Measurements from ENCODE around the gene CHIT1.
"Not testable (repeated sequence)": the region's sequence is repeated elsewhere in the genome, so short reads cannot be mapped to it uniquely, and the experiment has no call there.

CHIT1 gene

DNA sequence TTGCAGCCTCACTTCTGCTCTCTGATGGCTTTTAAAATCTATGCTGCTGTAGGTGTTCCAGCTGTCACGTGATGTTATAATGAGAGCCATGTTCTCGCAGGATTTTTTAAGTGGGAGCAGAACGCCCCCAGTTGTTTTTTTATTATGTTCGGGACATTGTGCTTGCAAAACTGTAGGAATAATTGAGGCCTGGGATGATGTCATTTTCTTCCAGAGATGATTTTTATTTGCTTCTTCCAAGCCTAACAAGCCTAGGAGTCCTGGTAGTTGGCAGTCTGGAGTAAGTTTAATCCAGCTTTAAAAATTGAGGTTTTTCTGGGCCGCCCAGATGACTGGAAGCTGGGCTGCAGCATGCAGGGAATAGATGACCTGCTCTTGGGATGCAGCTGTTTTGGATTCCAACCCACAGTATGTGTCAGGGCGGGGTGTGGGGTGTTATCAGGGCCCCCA, 34.6 kb upstream of the CHIT1 start:
- DNase-seq, result no peak

DNA sequence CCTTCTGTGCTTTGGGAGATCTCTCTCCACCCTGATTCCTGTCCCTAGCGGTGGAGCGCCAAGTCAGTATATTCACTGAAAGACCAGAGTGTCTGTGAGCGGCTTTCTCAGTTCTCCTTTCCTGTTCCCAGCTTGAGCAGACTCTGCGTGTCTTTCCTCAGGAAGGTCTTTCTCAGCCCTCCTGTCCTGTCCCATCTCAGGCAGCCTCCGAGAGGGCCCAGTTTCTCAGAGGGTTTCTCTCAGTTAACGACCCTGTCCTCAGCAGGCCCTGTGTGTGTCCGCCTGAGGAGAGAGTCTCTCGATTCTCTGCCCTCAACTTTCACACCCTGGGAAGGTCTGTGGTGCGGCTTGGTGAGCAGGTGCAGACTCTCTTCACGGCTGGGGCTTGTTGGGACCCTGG, 34.0 kb upstream of the CHIT1 start:
- DNase-seq, result no peak

DNA sequence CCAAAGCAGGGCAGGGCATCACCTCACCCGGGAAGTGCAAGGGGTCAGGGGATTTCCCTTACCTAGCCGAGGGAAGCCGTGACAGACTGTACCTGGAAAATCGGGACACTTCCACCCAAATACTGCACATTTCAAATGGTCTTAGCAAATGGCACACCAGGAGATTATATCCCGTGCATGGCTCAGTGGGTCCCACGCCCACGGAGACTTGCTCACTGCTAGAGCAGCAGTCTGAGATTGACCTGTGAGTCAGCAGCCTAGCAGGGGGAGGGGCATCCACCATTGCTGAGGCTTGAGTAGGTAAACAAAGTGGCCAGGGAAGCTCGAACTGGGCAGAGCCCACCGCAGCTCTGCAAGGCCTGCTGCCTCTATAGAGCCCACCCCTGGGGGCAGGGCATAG, 27.2 kb upstream of the CHIT1 start:
- DNase-seq, result not testable (repeated sequence)

DNA sequence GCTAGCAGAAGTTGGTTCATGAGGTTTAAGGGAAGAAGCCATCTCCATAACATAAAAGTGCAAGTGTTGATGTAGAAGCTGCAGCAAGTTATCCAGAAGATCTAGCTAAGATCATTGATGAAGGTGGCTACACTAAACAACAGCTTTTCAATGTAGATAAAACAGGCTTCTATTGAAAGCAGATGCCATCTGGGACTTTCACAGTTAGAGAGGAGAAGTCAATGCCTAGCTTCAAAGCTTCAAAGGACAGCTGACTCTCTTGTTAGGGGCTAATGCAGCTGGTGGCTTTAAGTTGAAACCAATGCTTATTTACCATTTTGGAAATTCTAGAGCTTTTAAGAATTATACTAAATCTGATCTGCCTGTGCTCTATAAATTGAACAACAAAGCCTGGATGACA, 25.3 kb upstream of the CHIT1 start:
- DNase-seq, result not testable (repeated sequence)

DNA sequence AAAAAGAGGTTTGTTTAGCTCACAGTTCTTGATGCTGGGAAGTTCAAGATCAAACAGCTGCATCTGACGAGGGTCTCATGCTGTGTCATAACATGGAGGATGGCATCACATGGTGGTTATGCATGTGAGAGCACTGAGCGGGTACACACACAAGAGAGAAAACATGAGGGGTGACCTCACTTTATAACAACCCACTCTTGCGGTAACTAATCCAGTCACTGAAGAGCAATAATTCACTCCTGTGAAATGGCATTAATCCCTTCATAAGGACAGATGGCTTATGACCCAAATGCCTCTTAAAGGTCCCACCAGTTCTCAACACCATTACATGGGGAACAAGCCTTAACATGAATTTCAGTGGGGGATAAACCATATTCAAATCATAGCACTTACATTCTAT, 23.2 kb upstream of the CHIT1 start:
- peak; percentile 82 for DNase-seq

DNA sequence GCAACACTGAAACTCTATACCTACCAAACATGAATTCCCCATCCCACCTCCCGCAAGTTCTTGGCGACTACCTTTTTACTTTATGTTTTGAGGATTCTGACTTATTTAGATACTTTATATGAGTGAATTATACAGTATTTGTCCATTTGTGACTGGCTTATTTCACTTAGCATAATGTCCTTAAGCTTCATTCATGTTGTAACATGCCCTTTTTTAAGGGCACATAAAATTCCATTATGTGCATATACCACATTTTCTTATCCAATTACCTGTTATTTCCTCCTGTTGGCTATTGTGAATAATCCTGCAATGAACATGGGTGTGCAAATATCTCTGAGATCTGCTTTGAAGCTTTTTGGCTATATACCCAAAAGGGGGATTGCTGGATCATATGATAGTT, 22.0 kb upstream of the CHIT1 start:
- no peak for DNase-seq

DNA sequence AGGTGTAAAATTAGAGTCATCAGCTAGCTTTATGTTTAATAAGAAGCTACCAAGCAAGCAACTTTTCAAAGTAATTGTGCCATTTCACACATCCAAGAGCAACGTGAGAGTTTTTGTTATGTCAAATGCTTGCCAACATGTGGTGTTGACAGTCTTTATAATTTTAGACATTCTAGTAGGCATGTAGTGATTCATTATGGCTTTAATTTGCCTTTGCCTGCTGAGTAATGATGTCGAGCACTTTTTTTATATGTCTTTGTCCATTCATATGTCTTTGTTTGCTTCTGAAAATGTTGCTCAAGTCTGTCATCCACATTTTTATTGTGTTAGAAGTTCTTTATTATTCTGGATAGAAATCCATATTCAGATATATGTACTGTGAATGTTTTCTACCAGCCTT, 21.4 kb upstream of the CHIT1 start:
- DNase-seq, result no peak

DNA sequence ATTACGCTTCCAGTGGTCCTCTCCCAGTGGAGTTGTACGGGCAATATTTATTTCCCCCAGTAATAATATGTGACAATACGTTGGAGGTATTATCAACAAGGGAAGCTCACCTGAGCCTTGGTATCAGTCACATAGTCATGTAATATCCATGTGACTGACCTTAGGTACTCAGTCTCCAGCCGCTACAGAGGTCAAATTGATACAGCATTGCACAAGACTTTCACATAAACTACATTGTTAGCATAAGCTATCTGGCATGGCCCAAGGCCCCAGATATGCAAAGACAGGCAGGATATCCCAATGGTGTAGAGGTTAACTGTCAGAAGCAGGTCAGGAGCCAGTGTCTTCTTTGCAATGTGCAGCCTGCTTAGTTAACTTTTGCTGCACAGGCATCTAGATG, 15.3 kb upstream of the CHIT1 start:
- no peak for DNase-seq

DNA sequence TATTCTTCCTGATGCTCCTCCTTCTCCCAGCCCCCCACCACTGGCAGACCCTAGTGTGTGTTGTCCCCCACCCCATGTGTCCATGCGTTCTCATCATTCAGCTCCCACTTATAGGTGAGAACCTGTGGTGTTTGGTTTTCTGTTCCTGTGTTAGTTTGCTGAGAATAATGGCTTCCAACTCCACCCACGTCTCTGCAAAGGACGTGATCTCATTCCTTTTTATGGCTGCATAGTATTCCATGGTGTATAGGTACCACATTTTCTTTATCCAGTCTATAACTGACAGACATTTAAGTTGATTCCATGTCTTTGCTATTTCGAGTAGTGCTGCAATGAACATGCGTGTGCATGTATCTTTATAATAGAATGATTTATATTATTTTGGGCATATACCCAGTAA, 12.2 kb upstream of the CHIT1 start:
- DNase-seq, result not testable (repeated sequence)

DNA sequence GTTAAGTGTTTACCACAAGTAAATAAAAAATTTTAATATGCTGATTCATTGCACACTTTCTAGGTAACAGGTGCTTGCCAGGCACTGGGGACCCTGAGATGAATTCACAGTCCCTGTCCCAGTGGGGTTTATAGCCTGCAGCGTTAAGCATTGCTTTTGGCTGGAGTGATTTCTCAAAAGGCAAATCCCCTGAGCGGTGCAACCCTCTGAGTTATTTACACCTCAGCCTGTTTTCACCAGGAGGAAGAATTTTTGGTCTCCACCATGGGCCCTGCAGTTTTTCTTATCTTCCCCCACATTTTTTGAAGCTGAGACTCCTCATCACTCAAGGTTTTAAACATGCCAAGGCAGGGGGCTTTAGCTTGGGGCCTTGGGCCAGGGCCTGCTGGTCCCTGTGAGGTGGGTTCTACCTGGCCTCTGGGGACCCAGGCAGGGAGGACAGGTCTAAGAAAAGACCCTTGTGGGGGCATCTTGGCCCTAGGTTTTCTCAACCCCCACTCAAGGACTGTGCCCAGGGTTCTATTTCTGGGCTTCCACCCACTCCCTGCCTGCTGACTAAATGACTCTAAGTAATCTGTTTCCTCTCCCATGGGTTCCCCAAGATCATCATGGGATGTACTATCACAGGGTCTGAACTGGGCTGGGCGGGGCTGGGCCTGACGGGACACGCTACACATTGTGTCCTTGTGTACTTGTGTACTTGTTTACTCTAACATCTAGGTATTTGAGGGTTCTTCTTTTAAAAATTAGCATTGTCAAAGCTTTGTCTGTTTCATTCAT, 10.2 kb upstream of the CHIT1 start:
- no peak for DNase-seq

DNA sequence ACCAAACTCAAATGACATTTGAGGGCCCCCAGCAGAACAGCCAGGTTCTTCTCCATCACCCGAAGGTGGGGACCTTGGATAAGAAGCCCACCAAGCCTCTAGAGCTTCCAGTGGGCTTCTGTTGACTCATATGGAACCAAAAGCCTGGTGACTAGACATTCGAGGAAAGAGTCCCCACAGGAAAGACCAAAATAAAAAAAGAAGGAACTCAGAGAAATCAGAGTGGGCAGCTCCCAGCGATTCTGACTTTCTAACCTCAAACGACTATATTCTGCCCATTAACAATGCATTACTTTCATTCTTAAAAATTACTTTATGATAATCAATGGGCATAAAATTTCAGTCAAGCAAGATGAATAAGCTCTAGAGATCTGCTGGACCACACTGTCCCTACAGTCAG, 9.6 kb upstream of the CHIT1 start:
- DNase-seq, result no peak

DNA sequence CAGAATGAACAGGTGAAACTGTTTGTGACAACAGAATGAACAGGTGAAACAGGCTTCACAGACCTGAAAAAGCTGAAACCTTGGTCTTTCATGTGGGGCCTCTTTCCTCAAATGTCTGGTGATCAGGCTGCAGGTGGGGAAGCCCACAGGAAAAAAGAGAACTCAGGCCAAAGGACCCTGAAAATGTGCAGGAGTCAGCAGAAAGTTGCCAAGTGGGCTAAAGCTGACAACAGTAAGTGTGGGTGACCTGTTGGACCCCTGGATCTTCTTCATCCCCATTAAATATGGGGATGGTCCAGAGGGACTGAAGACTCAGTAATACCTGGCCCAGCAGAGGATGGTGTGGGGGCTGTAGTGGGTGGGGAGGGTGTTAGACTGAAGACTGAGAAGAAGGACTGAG, 9.1 kb upstream of the CHIT1 start:
- DNase-seq, result no peak

DNA sequence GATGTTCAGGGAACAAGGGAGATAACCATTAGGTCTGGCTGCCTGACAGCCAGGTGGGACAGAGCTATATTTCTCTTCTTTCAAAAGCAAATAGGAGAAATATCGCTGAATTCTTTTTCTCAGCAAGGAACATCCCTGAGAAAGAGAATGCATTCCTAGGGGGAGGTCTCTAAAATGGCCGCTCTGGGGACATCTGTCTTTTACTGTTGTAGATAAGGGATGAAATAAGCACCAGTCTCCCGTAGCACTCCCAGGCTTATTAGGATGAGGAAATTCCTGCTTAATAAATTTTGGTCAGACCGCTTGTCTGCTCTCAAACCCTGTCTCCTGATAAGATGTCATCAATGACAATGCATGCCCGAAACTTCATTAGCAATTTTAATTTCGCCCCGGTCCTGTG, 5.4 kb upstream of the CHIT1 start:
- not testable (repeated sequence) for DNase-seq

DNA sequence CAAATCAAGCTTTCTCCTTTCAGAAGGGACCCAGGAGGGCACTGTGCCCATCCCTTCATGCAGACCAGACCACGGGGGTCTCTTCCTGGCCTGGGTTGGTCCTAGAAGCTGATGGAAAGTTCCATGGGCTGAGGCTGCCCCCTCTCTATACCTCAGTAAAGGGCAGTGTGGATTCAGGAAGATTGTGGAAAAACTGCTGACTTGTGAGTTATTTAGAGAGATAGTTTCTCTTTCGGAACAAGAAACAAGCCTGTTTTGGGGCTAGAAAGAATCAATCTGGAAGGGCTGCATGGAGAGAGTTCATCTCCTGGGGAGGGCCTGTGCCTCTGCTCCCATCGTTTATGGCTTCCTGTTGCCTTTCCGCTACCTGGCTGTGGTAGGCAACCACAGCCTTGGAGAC, 803 bp downstream of the CHIT1 start:
- no peak for DNase-seq

DNA sequence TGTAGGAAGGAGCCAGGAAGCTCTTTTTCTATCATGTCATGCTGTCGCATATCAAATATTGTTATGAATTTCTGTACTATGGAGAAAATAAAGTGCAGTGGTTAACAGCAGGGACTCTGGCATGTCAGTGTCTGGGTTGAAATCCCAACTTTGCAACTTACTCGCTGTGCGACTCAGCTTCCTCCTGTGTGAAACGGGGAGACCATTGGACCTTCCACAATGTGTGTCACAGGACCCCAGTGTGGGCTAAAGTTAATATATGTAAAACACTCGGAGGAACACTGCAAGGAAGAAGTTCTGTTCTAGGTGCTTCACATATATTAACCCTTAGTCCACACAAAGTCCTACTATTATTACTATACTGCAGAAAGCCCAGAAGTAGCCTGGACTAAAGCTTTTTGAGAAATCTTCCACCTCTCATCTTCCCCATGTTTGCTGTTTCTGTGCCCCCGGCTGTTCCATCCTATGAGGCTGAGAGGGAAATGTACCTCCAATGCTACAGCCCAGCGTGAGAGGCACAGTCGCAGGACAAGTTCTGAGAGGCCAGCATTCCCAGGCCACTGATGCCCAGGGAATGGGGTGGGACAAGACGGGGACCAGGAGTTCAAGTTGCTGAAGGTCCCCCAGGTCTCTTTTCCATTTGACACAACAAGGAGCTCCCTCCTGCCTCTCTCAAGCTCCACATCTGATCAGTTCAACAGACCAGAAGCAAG, 1.9 kb downstream of the CHIT1 start:
- DNase-seq, result no peak

DNA sequence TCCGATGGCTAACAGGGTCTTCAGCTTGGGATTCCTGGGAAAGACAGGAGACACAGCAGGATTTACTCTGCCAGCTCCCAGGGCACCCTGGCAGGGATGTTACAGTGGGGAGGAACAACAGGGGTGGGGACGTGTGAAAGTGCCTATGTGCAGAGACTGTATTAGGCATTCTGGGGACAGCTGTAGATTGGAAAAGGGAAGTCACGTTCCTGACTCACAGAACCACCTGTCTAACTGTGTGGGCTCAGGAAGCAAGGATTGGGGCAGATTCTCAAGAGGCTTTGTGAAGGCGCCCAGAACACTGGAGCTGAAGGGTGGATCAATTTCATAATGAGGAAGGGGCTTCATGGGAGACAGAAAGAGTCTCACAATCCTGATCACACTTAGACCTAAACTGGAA, 4.4 kb downstream of the CHIT1 start:
- DNase-seq, result no peak

DNA sequence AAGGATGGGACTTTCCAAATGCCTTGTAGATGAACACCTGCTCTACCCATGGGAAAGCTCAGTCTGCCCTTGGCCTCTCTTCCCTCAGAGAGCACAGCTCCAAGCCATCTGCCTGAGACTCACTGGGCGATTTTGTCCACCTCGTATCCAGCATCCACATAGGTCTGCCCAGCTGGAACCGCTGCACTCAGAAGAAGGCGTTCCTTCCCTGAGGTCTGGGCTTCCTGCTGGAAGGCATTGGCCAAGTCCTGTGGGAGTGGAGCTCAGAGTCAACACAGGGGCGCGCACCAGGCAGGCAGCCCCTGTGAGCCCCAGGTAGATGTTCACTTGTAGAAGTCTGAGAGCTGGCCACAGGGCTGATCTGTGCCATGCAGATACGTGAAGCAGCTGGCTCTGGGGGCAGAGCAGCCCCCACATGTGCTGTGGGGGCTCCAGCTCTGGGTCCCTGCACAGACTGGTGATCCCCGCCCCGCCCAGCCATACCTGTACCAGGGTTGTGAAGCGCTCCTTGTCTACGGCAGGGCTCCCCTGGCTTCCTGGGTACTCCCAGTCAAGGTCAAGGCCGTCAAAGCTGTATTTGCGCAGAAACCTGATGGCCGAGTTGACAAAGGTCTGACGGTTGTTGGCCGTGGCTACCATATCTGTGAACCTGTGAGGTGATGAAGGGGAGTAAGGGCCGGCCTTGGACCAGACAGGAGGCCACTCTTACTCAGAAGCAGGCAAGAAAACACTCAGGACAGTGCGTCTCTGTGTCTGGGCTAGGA, 6.3 kb downstream of the CHIT1 start:
- DNase-seq, result no peak

DNA sequence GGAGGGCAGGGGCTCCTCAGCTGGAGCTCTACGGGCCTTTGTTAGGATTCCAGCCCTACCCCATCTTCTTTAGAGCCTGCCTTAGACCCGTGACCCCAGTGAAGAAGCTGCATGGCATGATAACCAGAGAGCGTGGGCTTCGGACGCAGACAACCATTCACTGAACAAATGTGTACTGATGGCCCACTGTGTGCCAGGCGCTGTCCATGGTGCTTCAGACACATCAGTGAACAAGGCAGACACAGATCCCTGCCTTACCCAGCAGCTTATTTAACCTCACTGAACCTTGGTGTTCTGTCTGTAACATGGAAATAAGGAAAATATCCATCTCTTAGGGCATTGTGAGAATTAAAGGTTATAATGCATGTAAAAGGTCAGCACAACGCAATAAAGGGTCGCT, 9.5 kb downstream of the CHIT1 start:
- no peak for DNase-seq

DNA sequence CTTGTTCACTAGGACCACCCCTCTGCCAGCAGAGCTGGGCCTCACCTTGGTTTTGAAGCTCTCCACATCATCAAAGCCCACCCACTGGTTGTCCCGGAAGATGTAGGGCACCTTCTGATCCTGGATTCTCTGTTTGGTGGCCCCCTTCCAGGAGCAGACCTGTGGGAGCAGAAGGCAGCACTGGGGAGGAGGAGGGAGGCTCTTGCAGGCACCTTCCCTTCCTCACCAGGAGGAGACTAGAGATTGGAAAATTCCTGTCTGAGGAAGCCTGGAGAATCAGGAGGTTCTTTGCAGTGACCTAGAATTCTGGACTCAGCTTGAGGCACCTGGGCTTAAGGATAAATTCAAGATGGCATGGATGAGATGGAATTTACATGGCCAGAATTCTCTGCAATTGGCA, 10.3 kb downstream of the CHIT1 start:
- no peak for DNase-seq

DNA sequence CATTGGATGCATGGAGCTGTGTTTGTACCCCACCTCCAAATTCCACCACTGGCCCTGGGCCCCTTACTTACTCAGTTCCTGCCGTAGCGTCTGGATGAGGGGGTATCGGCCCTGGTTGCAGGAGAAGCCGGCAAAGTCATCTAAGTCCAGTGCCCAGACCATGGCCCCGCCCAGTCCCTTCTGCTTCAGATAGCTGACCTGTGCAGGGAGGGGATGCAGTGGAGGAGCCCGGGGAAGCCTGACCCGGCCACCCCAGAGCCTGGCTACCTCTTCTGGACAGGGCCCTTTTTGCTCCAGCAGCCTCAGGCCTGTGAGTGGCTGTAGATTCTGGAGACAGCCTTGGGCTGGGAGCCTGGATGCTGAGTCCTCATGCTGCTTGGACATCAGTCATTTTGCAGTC, 11.8 kb downstream of the CHIT1 start:
- no peak for DNase-seq

DNA sequence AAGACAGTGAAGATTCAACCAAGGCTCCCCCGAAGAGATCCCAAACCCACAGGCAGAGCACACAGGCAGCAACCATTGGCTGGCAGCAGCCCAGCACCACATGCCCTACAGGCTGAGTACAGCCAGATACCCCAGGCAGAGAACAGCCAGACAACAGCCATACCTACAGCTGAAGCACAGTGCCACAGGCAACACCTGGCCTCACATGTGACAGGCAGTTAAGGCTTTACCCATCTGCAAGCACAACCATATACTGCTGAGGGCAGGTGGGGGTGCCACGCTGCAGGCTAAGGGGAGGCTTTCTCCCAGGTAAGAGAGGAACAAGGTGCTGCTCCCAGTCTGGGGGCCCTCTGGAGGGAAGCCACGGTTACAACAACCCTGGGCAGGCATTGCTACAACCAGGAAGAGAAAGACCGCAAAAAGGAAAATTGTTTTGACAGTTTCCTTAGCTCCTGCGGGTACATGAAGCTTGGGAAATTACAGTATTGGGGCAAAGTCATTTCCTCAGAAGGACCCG, 12.3 kb downstream of the CHIT1 start:
- no peak for DNase-seq

DNA sequence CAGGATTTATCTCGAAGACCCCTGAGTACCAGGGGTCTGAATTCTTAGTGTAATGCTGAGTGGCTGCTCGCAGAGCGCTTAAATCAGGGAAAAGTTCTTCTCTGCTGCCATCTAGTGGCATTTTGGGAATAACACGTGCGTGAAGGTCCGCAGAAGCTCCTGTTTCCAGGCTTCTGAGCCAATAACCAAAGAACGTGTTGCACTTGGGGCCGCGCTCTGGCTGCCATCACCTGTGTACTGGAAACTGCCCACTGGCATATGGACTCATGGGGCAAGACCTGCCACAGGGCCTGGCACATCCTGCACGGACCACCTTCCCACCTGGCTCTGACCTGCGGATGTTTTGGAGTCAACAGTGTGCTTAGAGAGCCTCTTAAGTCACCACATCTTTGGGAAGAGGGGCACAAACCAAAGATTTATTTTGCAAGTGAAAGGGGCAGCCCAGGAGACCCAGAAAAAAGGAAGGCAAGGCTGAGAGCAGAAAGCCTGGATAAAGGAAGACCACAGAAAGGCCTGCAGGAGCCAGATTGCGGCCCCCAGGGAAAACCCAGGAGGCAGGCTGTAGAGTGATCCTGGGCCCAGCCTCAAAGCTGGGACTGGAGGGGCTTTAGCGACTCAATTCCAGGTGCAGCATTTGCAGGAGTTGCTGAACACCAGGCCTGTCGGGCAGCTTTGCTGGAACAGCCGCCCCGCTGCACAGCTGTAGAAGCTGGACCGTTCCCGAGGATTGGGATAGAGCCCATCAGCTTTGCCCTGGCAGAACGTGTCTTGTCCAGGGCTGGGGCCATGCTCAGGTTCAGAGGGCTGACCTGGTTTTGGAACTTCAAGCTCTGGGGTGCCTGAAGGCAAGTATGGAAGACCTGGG, 13.0 kb downstream of the CHIT1 start:
- peak; percentile 55 for DNase-seq

DNA sequence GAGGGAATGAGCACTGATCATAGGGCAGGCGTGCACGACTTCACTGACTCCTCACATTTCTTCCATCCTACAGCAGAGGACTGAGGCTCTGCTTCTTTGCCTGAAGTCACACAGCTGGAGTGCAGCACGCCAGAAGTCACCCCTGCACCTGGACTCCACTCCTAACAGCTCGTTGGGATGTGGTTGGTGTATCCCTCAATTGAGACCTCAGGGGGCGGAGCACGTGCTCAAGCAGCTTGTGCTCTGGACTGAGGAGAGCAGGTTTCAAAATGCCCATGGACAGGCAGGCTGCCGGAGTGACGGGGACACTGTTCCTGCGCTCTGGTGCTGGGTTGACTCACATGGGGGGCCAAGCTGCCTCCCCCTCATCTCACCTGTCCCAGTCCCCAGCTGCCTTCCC, 13.9 kb downstream of the CHIT1 start:
- no peak for DNase-seq

Data from NCI-H1105 (cell line).